Mucosa of stomach (tissue), 1 donor: ENCODE results near the gene PRELID3B.

Source experiments
- H3K27me3 ChIP-seq: one replicate; pipeline ENCODE4 v1.7.0; 2013; ENCODE audit warnings: mild to moderate bottlenecking, low read length; ENCODE audit not compliant: control insufficient read depth, insufficient read depth
- H3K36me3 ChIP-seq: one replicate; pipeline ENCODE4 v1.7.0; 2013; ENCODE audit warnings: low read length; ENCODE audit not compliant: control insufficient read depth, insufficient read depth
- H3K4me1 ChIP-seq: one replicate; pipeline ENCODE4 v1.7.0; 2013; ENCODE audit warnings: mild to moderate bottlenecking, low read length; ENCODE audit not compliant: control insufficient read depth, insufficient read depth
- H3K4me3 ChIP-seq: one replicate; pipeline ENCODE4 v1.7.0; 2013; ENCODE audit warnings: low read length
- H3K9ac ChIP-seq: one replicate; pipeline ENCODE4 v1.7.0; 2013; ENCODE audit warnings: mild to moderate bottlenecking, low read length, moderate library complexity
- H3K9me3 ChIP-seq: one replicate; pipeline ENCODE4 v1.7.0; 2013; ENCODE audit warnings: mild to moderate bottlenecking, low read length, moderate library complexity; ENCODE audit not compliant: control insufficient read depth
- donor health status: Pancreatic carcinoma.

PRELID3B gene

GRCh38 chr20:59073582-59073981, 31.0 kb upstream of the PRELID3B start:
- Histone ChIP-seq H3K4me3 (no peak overlapping the region), H3K4me1 (no peaks in the 10 kb centered on the region), H3K9me3 (no peaks in the 10 kb centered on the region), H3K27me3 (peaks cover 10% of the 10 kb centered on the region), H3K36me3 (no peaks in the 10 kb centered on the region), H3K9ac (no peak overlapping the region)

GRCh38 chr20:59071216-59071615, 28.6 kb upstream of the PRELID3B start:
- H3K4me3 ChIP-seq, result no peak overlapping the region
- no peaks in the 10 kb centered on the region for H3K4me1 ChIP-seq
- H3K9me3 ChIP-seq, result no peaks in the 10 kb centered on the region
- no peak overlapping the region for H3K9ac ChIP-seq
- peaks cover 4% of the 10 kb centered on the region for H3K27me3 ChIP-seq
- no peaks in the 10 kb centered on the region for H3K36me3 ChIP-seq

GRCh38 chr20:59069026-59069425, 26.4 kb upstream of the PRELID3B start:
- no peaks in the 10 kb centered on the region for H3K9me3 ChIP-seq
- no peaks in the 10 kb centered on the region for H3K4me1 ChIP-seq
- H3K9ac ChIP-seq, result no peak overlapping the region
- H3K36me3 ChIP-seq, result no peaks in the 10 kb centered on the region
- H3K27me3 ChIP-seq, result no peaks in the 10 kb centered on the region
- H3K4me3 ChIP-seq, result no peak overlapping the region

GRCh38 chr20:59068534-59068933, 25.9 kb upstream of the PRELID3B start:
- no peaks in the 10 kb centered on the region for H3K9me3 ChIP-seq
- no peak overlapping the region for H3K4me3 ChIP-seq
- H3K4me1 ChIP-seq, result peaks cover 3% of the 10 kb centered on the region
- H3K36me3 ChIP-seq, result no peaks in the 10 kb centered on the region
- no peak overlapping the region for H3K9ac ChIP-seq
- no peaks in the 10 kb centered on the region for H3K27me3 ChIP-seq

- Histone ChIP-seq H3K9me3 (no peaks in the 10 kb centered on the region), H3K4me3 (no peak overlapping the region), H3K36me3 (no peaks in the 10 kb centered on the region), H3K27me3 (no peaks in the 10 kb centered on the region), H3K4me1 (peaks cover 5% of the 10 kb centered on the region), H3K9ac (no peak overlapping the region)
These were observed 21.7 kb upstream of the PRELID3B start for GRCh38 chr20:59064214-59064722.

- peaks cover 5% of the 10 kb centered on the region for H3K4me1 ChIP-seq
- no peak overlapping the region for H3K4me3 ChIP-seq
- H3K9ac ChIP-seq, result no peak overlapping the region
- H3K27me3 ChIP-seq, result no peaks in the 10 kb centered on the region
- H3K9me3 ChIP-seq, result no peaks in the 10 kb centered on the region
- no peaks in the 10 kb centered on the region for H3K36me3 ChIP-seq
These were observed 21.0 kb upstream of the PRELID3B start for GRCh38 chr20:59063358-59064213.

- H3K36me3 ChIP-seq, result no peaks in the 10 kb centered on the region
- H3K4me3 ChIP-seq, result no peak overlapping the region
- H3K4me1 ChIP-seq, result peaks cover 5% of the 10 kb centered on the region
- no peaks in the 10 kb centered on the region for H3K27me3 ChIP-seq
- no peak overlapping the region for H3K9ac ChIP-seq
- H3K9me3 ChIP-seq, result no peaks in the 10 kb centered on the region
These were observed 19.5 kb upstream of the PRELID3B start for GRCh38 chr20:59062081-59062480.

GRCh38 chr20:59055302-59055701, 12.7 kb upstream of the PRELID3B start:
- no peaks in the 10 kb centered on the region for H3K36me3 ChIP-seq
- H3K4me1 ChIP-seq, result peaks cover 6% of the 10 kb centered on the region
- H3K9ac ChIP-seq, result no peak overlapping the region
- no peaks in the 10 kb centered on the region for H3K9me3 ChIP-seq
- no peak overlapping the region for H3K4me3 ChIP-seq
- no peaks in the 10 kb centered on the region for H3K27me3 ChIP-seq

- Histone ChIP-seq H3K27me3 (no peaks in the 10 kb centered on the region), H3K9me3 (no peaks in the 10 kb centered on the region), H3K4me3 (no peak overlapping the region), H3K9ac (no peak overlapping the region), H3K36me3 (no peaks in the 10 kb centered on the region), H3K4me1 (peaks cover 22% of the 10 kb centered on the region)
These were observed 9.1 kb upstream of the PRELID3B start for GRCh38 chr20:59051666-59052185.

GRCh38 chr20:59050437-59050836, 7.9 kb upstream of the PRELID3B start:
- H3K27me3 ChIP-seq, result no peaks in the 10 kb centered on the region
- no peak overlapping the region for H3K9ac ChIP-seq
- H3K4me3 ChIP-seq, result no peak overlapping the region
- peaks cover 23% of the 10 kb centered on the region for H3K4me1 ChIP-seq
- H3K36me3 ChIP-seq, result no peaks in the 10 kb centered on the region
- H3K9me3 ChIP-seq, result no peaks in the 10 kb centered on the region

GRCh38 chr20:59048681-59049030, 6.1 kb upstream of the PRELID3B start:
- H3K36me3 ChIP-seq, result no peaks in the 10 kb centered on the region
- H3K4me1 ChIP-seq, result peaks cover 23% of the 10 kb centered on the region
- H3K4me3 ChIP-seq, result no peak overlapping the region
- no peak overlapping the region for H3K9ac ChIP-seq
- no peaks in the 10 kb centered on the region for H3K27me3 ChIP-seq
- no peaks in the 10 kb centered on the region for H3K9me3 ChIP-seq

GRCh38 chr20:59047938-59048680, 5.5 kb upstream of the PRELID3B start:
- peaks cover 26% of the 10 kb centered on the region for H3K4me1 ChIP-seq
- no peak overlapping the region for H3K4me3 ChIP-seq
- H3K9ac ChIP-seq, result no peak overlapping the region
- no peaks in the 10 kb centered on the region for H3K9me3 ChIP-seq
- no peaks in the 10 kb centered on the region for H3K27me3 ChIP-seq
- no peaks in the 10 kb centered on the region for H3K36me3 ChIP-seq
